Lung (tissue), 12 donors: ENCODE results near the gene PCID2. TPM values are rescaled to one million over a fixed set of nuclear protein-coding genes. Genes with fewer than 3 reads are reported as not detected.

Experiments used
- ATAC-seq: fragments of 200-7000 bp; cut with Tn5 transposase; one replicate; pipeline ENCODE4 v1.9.1; 2020; ENCODE audit warnings: moderate number of reproducible peaks; ENCODE audit not compliant: insufficient read depth, low FRiP score
- DNase-seq, 3 donors: peaks; one replicate each; pipeline ENCODE4 v3.0.0-alpha.2; 2013 to 2017
- H3K27ac ChIP-seq, 2 donors: one replicate each; pipeline ENCODE4 v1.5.1; 2013; ENCODE audit warnings: mild to moderate bottlenecking in 2 of 2, moderate library complexity in 2 of 2, control low read depth in 1 of 2, inconsistent platforms in 1 of 2, low read depth in 1 of 2, low read length in 1 of 2
- H3K27me3 ChIP-seq, 3 donors: one replicate each; pipeline ENCODE4 v1.5.1; 2013; ENCODE audit warnings: low read length in 2 of 3; ENCODE audit not compliant: control insufficient read depth in 3 of 3, insufficient read depth in 3 of 3
- H3K36me3 ChIP-seq, 4 donors: one replicate each; pipeline ENCODE4 v1.5.1; 2013; ENCODE audit warnings: low read length in 4 of 4, mild to moderate bottlenecking in 1 of 4, moderate library complexity in 1 of 4; ENCODE audit not compliant: control insufficient read depth in 4 of 4, insufficient read depth in 4 of 4
- H3K4me1 ChIP-seq, 5 donors: one replicate each; pipeline ENCODE4 v1.5.1; 2013; ENCODE audit warnings: low read length in 5 of 5, mild to moderate bottlenecking in 2 of 5, moderate library complexity in 1 of 5; ENCODE audit not compliant: control insufficient read depth in 5 of 5, insufficient read depth in 5 of 5
- H3K4me3 ChIP-seq: one replicate; pipeline ENCODE4 v1.5.1; 2013; ENCODE audit warnings: mild to moderate bottlenecking, control low read depth, moderate library complexity
- H3K9ac ChIP-seq, 2 donors: one replicate each; pipeline ENCODE4 v1.5.1; 2013; ENCODE audit warnings: low read length in 2 of 2, control low read depth in 1 of 2; ENCODE audit not compliant: insufficient read depth in 1 of 2
- H3K9me3 ChIP-seq, 4 donors: one replicate each; pipeline ENCODE4 v1.5.1; 2013; ENCODE audit warnings: low read length in 3 of 4, mild to moderate bottlenecking in 1 of 4, moderate library complexity in 1 of 4; ENCODE audit not compliant: control insufficient read depth in 4 of 4, insufficient read depth in 3 of 4
- WGBS, 2 donors: extraction: QIAGEN DNeasy Blood & Tissue Kit; methylation state at CpG; one replicate each; pipeline ENCODE4 v1.1.7; 2013; 5-methylcytosine and 5-hydroxymethylcytosine counted together
- polyA plus RNA-seq, 2 donors: library from polyadenylated mRNA; stranded (reverse); fragments of 200-250 nt; gene quantifications; one replicate each; pipeline ENCODE4 v1.2.1, GENCODE V29; 2013
- total RNA-seq, 2 donors: library from RNA; depleted of rRNA in 1 of 2; stranded (reverse); fragments of >200 nt in 1 of 2; gene quantifications; one replicate each; pipeline ENCODE4 v1.2.1, GENCODE V29; 2014 to 2021
- TF ChIP-seq, protein P1 (sequence below): IDR thresholded peaks from 2 replicates; pipeline ENCODE4 v1.5.1; 2012; ENCODE audit warnings: mild to moderate bottlenecking; ENCODE audit errors: control extremely low read depth, extremely low read depth
- donor health status: control.
- donor health status: control.
- donor health status: Bipolar disorder and iron deficiency.
- donor health status: healthy.
- donor health status: DM: yes; HTN: yes; CAD: no.

PCID2 gene
- total and polyA plus RNA-seq, 4 donors, result 31.5 to 86.2 (median 37.3) TPM

DNA sequence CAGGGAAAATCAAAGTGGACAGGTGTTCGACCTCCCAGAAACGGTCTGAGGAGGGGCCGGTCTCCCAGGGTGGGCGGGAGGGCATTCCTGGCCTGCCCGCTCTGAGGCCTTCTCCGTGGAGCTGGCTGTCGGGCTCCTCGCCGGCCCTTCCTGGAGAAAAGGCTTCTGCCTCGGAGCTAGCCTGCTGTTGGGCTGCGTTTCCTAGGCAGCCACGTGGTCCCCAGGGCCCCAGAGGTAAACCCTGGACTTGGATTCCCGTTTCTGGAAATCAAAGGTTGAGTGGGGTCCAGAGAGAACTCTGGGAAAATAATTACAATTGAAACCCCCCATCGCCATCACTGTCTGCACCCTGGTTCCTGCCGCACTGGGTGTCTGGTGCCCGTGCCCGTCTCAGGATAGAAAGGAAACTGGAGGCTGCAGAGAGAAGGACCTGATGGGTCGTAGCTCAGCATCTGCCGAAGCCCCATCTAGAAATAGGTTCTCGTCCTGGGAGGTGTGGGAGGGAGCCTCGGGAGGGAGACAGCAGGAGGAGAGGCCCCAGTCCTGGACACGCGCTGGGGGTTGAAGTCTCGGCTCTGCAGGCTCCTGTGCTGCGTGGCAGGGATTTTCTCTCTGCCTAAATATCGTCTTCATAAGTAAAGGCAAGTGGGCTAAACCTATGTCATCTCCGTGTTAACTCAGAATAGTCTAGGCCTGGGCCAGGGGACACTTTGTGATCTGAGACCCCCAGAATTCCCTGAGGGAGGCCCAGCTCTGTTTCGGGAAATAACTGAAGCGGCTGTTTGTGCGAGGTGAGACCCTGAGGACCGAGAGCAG lies 57.7 kb downstream of the PCID2 start:
- H3K4me1 ChIP-seq, result peaks cover 0 to 21% (median 4%) of the 10 kb centered on the region in 5 donors
- no peak for ATAC-seq

DNA sequence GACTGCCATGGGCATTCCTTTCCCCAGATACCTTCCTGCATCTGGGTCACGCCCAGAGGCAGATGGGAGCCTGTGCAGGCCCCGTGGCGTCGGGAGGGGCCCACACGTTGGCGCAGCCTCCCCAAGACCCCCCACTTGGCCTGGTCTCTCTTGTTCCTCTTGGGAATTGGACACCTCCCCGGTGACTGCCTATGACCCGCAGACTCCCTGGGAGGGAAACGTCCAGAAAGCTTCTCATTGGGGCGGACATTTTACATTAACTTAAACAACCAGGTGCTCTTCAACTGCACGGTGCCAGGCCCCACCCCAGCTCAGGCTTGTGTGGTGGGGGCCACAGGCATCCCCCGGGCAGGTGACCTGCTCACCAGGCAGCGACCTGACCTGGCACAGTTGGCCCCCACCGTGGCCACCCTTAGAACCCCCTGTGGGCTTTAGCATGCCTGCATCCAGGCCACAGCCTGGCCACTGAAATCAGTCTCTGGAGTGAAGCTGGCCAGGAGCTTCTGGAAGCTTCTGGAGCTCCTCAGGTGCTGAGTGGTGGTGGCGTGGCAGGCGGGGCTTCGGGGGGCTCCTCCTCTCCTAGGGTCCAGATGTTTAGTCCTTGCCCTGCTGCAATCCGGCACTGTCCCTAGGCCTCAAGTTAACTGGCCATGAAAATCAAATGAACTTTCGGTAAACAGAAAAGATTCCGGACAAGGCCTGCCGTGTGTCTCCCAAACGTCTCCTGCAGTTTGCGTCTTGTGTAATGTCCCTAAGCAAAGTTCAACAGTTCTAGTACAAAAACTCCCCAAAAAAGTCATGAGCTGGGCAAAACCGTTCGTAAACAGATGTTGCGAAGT lies 58.5 kb downstream of the PCID2 start:
- DNase-seq (no peak), ATAC-seq (no peak)
- no peak overlapping the region for H3K27ac ChIP-seq
- H3K36me3 ChIP-seq, result no peaks in the 10 kb centered on the region
- whole genome bisulfite sequencing, 2 donors, result 93 to 95% methylated on average over 26 of the region's 26 CpGs
- TF ChIP-seq, protein P1, sequence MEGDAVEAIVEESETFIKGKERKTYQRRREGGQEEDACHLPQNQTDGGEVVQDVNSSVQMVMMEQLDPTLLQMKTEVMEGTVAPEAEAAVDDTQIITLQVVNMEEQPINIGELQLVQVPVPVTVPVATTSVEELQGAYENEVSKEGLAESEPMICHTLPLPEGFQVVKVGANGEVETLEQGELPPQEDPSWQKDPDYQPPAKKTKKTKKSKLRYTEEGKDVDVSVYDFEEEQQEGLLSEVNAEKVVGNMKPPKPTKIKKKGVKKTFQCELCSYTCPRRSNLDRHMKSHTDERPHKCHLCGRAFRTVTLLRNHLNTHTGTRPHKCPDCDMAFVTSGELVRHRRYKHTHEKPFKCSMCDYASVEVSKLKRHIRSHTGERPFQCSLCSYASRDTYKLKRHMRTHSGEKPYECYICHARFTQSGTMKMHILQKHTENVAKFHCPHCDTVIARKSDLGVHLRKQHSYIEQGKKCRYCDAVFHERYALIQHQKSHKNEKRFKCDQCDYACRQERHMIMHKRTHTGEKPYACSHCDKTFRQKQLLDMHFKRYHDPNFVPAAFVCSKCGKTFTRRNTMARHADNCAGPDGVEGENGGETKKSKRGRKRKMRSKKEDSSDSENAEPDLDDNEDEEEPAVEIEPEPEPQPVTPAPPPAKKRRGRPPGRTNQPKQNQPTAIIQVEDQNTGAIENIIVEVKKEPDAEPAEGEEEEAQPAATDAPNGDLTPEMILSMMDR, result no peak
- no peaks in the 10 kb centered on the region for H3K9me3 ChIP-seq
- peaks cover 0 to 6% (median 2%) of the 10 kb centered on the region in 3 donors for H3K27me3 ChIP-seq
- no peak overlapping the region for H3K9ac ChIP-seq
- H3K4me3 ChIP-seq, result no peak overlapping the region
- peaks cover 0 to 21% (median 4%) of the 10 kb centered on the region in 5 donors for H3K4me1 ChIP-seq

More for the DNA sequence above, 57.7 kb downstream of the PCID2 start:
- Histone ChIP-seq H3K27ac (no peak overlapping the region), H3K4me3 (no peak overlapping the region), H3K27me3 (peaks cover 0 to 6% (median 2%) of the 10 kb centered on the region in 3 donors), H3K36me3 (no peaks in the 10 kb centered on the region), H3K9ac (no peak overlapping the region), H3K9me3 (no peaks in the 10 kb centered on the region)
- TF ChIP-seq, protein P1, result no peak
- WGBS, 2 donors, result 92 to 95% methylated on average over 31 of the region's 31 CpGs
- no peak for DNase-seq

- H3K9me3 ChIP-seq, result no peaks in the 10 kb centered on the region
- H3K36me3 ChIP-seq, result no peaks in the 10 kb centered on the region
- no peak for DNase-seq
- no peak for ATAC-seq
- H3K9ac ChIP-seq, result no peak overlapping the region
- TF ChIP-seq, protein P1, result no peak
- H3K27ac ChIP-seq, result no peak overlapping the region
- peaks cover 0 to 21% (median 4%) of the 10 kb centered on the region in 5 donors for H3K4me1 ChIP-seq
- H3K4me3 ChIP-seq, result no peak overlapping the region
- 95 to 96% methylated on average over 38 of the region's 38 CpGs for WGBS, 2 donors
- peaks cover 0 to 6% (median 2%) of the 10 kb centered on the region in 3 donors for H3K27me3 ChIP-seq
These were observed 59.4 kb downstream of the PCID2 start for GRCh38 chr13:113148940-113149503.
